ENCODE measurements around the gene MAEL.

The MAEL gene

DNA sequence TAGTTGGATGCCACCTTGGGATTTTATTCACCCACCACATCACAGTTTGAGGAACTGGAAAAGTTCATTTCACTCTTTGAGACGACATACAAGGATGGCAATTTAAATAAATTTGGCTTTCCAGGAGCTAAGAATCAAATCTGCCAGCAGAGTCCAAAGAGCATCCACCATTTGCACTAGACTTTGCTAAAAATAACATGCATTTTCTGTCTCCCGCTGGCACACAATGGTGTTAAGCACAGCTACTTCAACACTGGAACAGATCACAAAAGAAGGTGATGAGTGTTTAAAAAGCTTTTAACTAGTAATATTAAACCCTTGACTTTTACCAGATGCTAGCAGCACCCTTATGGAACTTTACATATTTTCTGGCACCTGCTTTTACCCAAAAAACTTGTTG, 44.6 kb downstream of the MAEL start:
- TF ChIP-seq TAF1 (IDR thresholded peaks at IDR 0.05; ENCODE audit: borderline replicate concordance, insufficient read depth, low read length) (no peak), SIN3A (IDR thresholded peaks at IDR 0.05; ENCODE audit: borderline replicate concordance, insufficient read depth, low read length) (no peak), POLR2AphosphoS5 (IDR thresholded peaks at IDR 0.05; ENCODE audit: low read depth, low read length) (no peak)

DNA sequence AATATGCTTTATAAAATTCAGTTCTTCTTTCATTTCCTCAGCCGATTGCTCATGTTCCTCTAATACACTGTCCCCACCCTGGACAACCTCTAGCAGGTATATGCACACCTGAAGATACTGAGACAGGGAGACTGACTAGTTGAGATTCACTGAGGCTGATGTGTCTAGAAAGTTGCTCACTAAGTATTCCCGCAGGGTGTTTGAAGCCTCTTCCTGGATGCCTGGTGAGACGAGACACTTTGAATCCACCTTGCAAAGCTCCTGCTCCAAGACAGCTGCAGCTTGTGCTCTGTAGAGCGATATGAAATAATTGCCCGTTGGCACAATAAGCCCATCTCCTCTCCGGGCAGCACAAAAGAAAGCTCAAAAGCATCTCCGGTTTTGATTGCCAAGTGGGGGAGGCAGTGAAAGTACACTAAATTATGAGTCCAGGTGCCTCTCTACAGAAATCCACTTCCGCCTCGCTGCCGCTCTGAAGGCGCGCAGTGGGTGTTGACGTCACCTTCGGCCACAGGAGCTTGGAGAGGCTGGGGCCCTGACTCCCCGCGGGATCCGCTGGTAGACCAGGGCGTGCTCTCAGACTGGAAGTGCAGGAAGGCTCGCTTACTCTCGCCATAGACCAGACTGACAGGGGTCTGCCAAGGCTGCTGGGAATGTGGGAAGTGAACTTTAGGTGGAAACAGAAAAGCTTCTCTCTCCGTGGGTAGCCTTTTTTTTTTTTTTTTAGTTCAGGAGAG, 54.8 kb downstream of the MAEL start:
- TF ChIP-seq, protein P1, sequence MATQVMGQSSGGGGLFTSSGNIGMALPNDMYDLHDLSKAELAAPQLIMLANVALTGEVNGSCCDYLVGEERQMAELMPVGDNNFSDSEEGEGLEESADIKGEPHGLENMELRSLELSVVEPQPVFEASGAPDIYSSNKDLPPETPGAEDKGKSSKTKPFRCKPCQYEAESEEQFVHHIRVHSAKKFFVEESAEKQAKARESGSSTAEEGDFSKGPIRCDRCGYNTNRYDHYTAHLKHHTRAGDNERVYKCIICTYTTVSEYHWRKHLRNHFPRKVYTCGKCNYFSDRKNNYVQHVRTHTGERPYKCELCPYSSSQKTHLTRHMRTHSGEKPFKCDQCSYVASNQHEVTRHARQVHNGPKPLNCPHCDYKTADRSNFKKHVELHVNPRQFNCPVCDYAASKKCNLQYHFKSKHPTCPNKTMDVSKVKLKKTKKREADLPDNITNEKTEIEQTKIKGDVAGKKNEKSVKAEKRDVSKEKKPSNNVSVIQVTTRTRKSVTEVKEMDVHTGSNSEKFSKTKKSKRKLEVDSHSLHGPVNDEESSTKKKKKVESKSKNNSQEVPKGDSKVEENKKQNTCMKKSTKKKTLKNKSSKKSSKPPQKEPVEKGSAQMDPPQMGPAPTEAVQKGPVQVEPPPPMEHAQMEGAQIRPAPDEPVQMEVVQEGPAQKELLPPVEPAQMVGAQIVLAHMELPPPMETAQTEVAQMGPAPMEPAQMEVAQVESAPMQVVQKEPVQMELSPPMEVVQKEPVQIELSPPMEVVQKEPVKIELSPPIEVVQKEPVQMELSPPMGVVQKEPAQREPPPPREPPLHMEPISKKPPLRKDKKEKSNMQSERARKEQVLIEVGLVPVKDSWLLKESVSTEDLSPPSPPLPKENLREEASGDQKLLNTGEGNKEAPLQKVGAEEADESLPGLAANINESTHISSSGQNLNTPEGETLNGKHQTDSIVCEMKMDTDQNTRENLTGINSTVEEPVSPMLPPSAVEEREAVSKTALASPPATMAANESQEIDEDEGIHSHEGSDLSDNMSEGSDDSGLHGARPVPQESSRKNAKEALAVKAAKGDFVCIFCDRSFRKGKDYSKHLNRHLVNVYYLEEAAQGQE (IDR thresholded peaks at IDR 0.05; ENCODE audit: insufficient read depth in 1 of 2, low read depth in 2 of 2, low read length in 2 of 2) = no peak
- TF ChIP-seq FOXP2 (optimal IDR thresholded peaks at IDR 0.05; ENCODE audit: borderline replicate concordance, extremely low read depth, extremely low read length, insufficient read depth) (no peak), TAF1 (IDR thresholded peaks at IDR 0.05; ENCODE audit: borderline replicate concordance, insufficient read depth, low read length) (no peak)

DNA sequence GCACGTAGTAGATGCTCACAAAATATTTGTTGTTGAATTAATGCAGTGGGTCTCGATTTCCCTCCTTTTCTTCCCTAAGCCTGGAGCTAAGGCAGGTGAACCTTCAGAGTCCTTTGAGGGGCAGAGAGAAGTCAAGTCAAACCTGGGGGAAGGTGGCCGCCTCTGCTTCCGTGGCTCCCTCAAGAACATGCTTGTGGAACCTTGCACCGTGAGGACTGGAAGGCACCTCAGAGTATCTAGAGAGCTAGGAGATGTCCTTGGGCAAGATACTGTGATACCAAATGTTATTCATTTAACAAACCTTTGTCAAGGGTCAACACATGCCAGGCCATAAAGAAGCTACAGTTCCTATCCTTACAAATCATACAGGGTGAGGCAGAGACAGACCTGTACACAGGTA, 62.8 kb downstream of the MAEL start:
- no peak for TF ChIP-seq POLR2AphosphoS5 (IDR thresholded peaks at IDR 0.05; ENCODE audit: low read depth, low read length)
- no peak for TF ChIP-seq SIN3A (IDR thresholded peaks at IDR 0.05; ENCODE audit: borderline replicate concordance, insufficient read depth, low read length)
- no peak for TF ChIP-seq TAF1 (IDR thresholded peaks at IDR 0.05; ENCODE audit: borderline replicate concordance, insufficient read depth, low read length)
- no peak for TF ChIP-seq FOXP2 (optimal IDR thresholded peaks at IDR 0.05; ENCODE audit: borderline replicate concordance, extremely low read depth, extremely low read length, insufficient read depth)
- TF ChIP-seq, protein P1 (IDR thresholded peaks at IDR 0.05; ENCODE audit: insufficient read depth in 1 of 2, low read depth in 2 of 2, low read length in 2 of 2) = no peak

DNA sequence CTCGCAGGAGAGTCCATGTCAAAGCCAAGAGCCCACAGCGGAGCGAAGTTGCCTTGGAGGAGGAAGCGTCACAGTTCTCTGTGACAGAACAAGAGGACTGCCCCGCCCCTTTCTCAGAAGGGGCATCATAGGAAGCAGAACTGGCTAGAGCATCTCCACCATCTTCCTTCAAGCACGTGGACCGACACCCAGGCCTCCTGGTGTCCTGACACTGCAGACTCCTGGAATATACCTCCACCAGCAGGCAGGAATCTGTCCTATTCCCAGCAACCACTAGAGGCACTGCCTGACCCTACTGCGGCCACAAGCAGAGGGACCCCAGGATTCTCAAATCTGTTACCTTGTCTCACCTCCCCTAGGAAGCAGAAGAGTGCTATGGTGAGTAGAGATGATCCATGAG, 63.3 kb downstream of the MAEL start:
- TF ChIP-seq SIN3A (IDR thresholded peaks at IDR 0.05; ENCODE audit: borderline replicate concordance, insufficient read depth, low read length) (no peak), FOXP2 (optimal IDR thresholded peaks at IDR 0.05; ENCODE audit: borderline replicate concordance, extremely low read depth, extremely low read length, insufficient read depth) (no peak), POLR2AphosphoS5 (IDR thresholded peaks at IDR 0.05; ENCODE audit: low read depth, low read length) (no peak), TAF1 (IDR thresholded peaks at IDR 0.05; ENCODE audit: borderline replicate concordance, insufficient read depth, low read length) (no peak)
- TF ChIP-seq, protein P1 (IDR thresholded peaks at IDR 0.05; ENCODE audit: insufficient read depth in 1 of 2, low read depth in 2 of 2, low read length in 2 of 2) = no peak

DNA sequence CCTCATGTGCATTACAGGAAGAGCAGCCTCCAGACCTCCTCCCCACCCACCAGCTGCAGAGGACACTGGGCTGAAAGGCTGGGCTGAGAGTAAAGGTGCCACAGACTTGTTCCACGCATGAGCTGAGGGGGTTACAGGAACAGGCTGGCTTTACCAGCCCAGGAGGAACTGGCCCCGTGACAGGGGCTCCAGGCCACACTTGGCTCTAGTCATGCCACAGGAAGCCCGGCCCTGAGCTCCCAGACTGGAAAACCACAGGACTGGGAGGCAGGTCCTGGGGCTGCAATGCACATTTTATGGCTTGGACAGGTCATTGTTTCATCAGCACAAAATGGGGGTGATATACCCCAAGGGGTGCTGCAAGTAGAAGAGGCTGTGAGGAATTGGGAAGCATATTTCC, 65.5 kb downstream of the MAEL start:
- no peak for TF ChIP-seq TAF1 (IDR thresholded peaks at IDR 0.05; ENCODE audit: borderline replicate concordance, insufficient read depth, low read length)
- no peak for TF ChIP-seq SIN3A (IDR thresholded peaks at IDR 0.05; ENCODE audit: borderline replicate concordance, insufficient read depth, low read length)
- TF ChIP-seq, protein P1 (IDR thresholded peaks at IDR 0.05; ENCODE audit: insufficient read depth in 1 of 2, low read depth in 2 of 2, low read length in 2 of 2) = no peak
- no peak for TF ChIP-seq POLR2AphosphoS5 (IDR thresholded peaks at IDR 0.05; ENCODE audit: low read depth, low read length)
- TF ChIP-seq FOXP2 (optimal IDR thresholded peaks at IDR 0.05; ENCODE audit: borderline replicate concordance, extremely low read depth, extremely low read length, insufficient read depth) = no peak

All from PFSK-1 (cell line).